GM10248 (cell line): ENCODE measurements around the gene ODAPH.
"Not testable (repeated sequence)": the region's sequence is repeated elsewhere in the genome, so short reads cannot be mapped to it uniquely, and the experiment has no call there.

Experiments used
- CTCF ChIA-PET: fragments of 300-600 bp; sonication (Branson Sonifier 250); formaldehyde crosslinking; extraction: SDS; loops from one replicate; lab custom pipeline; 2021; ENCODE audit warnings: antibody characterized with exemption; lab: Yijun Ruan, JAX
- POLR2A ChIA-PET: fragments of 350-650 bp; sonication (Branson Sonifier 250); formaldehyde crosslinking; extraction: SDS; loops from one replicate; lab custom pipeline; 2020; ENCODE audit warnings: antibody characterized with exemption; lab: Yijun Ruan, JAX
- DNase-seq: peaks from one replicate; pipeline ENCODE4 v3.0.0; 2012; ENCODE audit errors: extremely low spot score
- TF ChIP-seq, protein P1 (sequence below): IDR thresholded peaks from 2 replicates; pipeline ENCODE4 v1.5.1; 2012; ENCODE audit warnings: mild to moderate bottlenecking, low read depth; ENCODE audit errors: extremely low read depth, missing control alignments, control extremely low read depth

The ODAPH gene, protein sequence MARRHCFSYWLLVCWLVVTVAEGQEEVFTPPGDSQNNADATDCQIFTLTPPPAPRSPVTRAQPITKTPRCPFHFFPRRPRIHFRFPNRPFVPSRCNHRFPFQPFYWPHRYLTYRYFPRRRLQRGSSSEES

DNA sequence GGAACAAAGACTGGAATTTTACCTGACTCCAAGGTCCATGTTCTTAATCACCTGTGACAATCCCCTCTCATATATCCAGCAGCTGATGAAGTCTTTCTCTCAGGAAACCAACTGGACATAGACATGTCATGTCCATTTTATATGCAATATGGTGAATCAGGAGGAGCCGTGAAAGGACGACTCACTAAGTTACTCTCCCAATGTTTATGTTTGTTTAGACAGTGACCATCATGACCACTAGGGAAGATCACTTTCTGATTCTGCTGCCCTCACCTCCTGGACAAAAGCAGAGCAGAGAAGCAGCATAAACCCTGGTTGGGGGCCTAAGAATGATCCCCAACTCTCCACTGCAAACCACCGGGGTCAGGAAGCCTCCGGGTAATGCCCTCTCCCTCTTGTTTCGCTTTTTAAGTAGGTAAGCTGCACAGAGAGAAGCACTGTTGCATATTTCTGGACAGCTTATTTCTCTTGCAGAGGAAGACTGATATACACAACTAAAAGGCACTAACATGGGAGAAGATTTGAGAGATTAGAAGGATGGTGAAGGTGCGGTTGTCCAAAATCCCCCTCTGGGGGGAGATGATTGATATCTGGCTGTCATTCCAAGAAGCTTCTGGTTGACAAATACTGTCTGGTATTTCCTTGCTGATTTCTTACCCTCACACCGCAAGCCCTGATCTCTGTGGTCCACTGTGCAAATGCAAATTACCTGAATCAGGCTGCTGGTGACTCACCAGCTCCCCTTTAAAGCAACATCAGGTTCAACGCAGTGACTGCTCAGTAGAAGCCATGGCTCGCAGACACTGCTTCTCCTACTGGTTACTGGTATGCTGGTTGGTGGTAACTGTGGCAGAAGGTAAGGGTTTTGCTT, at the start of gene ODAPH:
Gene ODAPH, plus strand, starts transcription at position 773 of the 871 bp plus-strand sequence. Its CDS starts 17 bp downstream, at position 790.
- TF ChIP-seq, protein P1, sequence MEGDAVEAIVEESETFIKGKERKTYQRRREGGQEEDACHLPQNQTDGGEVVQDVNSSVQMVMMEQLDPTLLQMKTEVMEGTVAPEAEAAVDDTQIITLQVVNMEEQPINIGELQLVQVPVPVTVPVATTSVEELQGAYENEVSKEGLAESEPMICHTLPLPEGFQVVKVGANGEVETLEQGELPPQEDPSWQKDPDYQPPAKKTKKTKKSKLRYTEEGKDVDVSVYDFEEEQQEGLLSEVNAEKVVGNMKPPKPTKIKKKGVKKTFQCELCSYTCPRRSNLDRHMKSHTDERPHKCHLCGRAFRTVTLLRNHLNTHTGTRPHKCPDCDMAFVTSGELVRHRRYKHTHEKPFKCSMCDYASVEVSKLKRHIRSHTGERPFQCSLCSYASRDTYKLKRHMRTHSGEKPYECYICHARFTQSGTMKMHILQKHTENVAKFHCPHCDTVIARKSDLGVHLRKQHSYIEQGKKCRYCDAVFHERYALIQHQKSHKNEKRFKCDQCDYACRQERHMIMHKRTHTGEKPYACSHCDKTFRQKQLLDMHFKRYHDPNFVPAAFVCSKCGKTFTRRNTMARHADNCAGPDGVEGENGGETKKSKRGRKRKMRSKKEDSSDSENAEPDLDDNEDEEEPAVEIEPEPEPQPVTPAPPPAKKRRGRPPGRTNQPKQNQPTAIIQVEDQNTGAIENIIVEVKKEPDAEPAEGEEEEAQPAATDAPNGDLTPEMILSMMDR = no peak
- ChIA-PET CTCF (interaction anchor here (0.8 to 2.0 kb wide), 4 partner anchors 8 to 360 kb away, joined by 3 to 7 read pairs (median 3); no protein-coding TSS in a partner anchor), POLR2A (no interaction called here)
- DNase-seq = peak; percentile 61

GRCh38 chr4:75509592-75509991, 46.3 kb upstream of the ODAPH start:
- CTCF ChIA-PET, POLR2A ChIA-PET, DNase-seq: not testable (repeated sequence)

GRCh38 chr4:75511841-75512240, 44.0 kb upstream of the ODAPH start:
- ChIA-PET CTCF (interaction anchor here (1.0 kb wide), 1 partner anchor 19 kb away, joined by 3 read pairs; no protein-coding TSS in a partner anchor), POLR2A (interaction anchor here (0.6 kb wide), 1 partner anchor 1509 kb away, joined by 3 read pairs; no protein-coding TSS in a partner anchor)
- no peak for DNase-seq
- TF ChIP-seq, protein P1 = no peak

DNA sequence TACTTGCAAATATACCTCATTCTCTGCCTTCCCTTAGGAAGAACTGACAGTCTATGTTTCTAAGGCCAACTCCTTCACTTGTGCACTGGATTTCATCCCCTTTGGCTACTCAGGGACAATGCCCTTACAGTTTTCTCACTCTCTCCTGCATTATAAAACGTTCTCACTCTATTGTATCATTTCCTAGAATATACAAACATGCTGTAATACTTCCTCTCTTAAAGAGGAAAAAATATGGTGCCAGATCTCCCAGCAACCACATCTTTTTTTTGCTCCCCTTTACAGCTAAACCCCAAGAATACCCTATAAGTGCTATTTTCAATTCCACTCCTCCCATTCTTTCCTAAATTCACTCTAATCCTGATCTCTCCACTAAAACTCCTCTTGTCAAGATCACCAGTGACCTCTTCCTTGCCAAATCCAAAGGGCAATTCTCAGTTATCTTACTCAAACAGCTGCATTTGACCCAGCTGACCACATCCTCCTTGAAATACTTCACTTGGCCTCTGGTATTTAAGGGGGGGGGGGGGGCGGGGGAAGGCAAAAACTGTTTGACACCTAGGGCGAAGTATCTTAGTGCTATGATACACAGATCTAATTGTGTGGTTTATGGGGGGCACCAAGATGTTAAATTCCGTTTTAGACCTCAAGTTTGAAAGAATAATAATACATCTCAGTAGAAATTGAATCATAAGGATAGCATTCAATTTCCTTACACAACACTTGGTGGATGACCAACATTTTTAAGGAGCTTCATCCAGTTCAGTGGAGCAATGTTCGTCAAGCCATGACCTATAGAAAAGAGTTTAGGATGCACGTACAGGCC, 43.3 kb upstream of the ODAPH start:
- peak; percentile 14 for DNase-seq
- ChIA-PET CTCF (interaction anchor here (1.2 to 2.2 kb wide), 4 partner anchors 14 to 20 kb away, joined by 3 to 18 read pairs (median 4); no protein-coding TSS in a partner anchor), POLR2A (interaction anchor here (0.6 to 1.0 kb wide), 3 partner anchors 15 to 1508 kb away, joined by 3 read pairs; partner anchors contain the start of gene USO1)
- TF ChIP-seq, protein P1 = no peak

- DNase-seq = no peak
- ChIA-PET POLR2A (interaction anchor here (0.7 to 1.0 kb wide), 2 partner anchors 16 to 210 kb away, joined by 3 to 4 read pairs; partner anchors contain the start of gene USO1), CTCF (interaction anchor here (0.9 to 2.2 kb wide), 5 partner anchors 8 to 21 kb away, joined by 3 to 18 read pairs (median 4); no protein-coding TSS in a partner anchor)
- TF ChIP-seq, protein P1 = no peak
These were observed 42.2 kb upstream of the ODAPH start for GRCh38 chr4:75513526-75514130.
